HG03039 (cell line): ENCODE measurements around the gene LRTM2.

Experiments used
- ATAC-seq: cut with Tn5 transposase; IDR thresholded peaks from one replicate; pipeline ENCODE4 v1.9.1; 2021; ENCODE audit warnings: mild to moderate bottlenecking, moderate library complexity; ENCODE audit not compliant: unreplicated experiment

LRTM2 gene

DNA sequence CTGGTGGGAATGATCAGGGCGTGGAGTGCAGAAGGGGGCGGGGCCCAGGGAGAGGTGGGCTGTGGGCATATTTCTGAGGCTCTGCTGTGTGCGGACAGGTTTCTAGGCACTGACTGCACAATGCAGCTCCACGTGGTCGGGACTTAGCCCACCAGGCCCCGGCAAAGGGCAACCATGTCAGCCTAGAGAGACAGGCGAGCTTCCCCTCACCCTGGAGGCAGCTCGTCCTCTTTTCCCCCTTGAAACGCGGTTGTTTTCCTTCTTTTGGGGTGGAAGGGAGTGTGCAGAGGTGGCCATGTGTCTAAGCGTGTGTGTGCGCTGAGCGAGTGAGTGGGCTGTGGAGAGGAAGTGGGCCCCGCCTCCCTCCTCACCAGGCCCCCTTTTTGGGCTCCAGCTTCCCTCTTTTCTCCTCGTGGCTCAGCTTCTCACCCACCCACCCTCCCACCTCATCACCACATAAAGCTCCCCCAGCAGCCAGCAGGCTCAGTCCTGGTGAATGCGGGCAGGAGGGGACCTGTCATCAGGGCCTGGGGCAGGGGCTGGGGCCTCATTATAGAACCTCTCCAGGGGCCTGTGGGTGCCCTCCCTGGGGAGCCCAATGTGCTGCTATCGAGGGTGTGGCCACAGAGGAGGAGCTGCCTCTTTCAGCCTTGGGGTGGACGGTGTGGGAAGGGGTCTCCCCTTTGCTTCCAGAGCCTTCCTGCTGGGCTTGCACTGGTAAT lies 22.0 kb downstream of the LRTM2 start:
- no peak for ATAC-seq

DNA sequence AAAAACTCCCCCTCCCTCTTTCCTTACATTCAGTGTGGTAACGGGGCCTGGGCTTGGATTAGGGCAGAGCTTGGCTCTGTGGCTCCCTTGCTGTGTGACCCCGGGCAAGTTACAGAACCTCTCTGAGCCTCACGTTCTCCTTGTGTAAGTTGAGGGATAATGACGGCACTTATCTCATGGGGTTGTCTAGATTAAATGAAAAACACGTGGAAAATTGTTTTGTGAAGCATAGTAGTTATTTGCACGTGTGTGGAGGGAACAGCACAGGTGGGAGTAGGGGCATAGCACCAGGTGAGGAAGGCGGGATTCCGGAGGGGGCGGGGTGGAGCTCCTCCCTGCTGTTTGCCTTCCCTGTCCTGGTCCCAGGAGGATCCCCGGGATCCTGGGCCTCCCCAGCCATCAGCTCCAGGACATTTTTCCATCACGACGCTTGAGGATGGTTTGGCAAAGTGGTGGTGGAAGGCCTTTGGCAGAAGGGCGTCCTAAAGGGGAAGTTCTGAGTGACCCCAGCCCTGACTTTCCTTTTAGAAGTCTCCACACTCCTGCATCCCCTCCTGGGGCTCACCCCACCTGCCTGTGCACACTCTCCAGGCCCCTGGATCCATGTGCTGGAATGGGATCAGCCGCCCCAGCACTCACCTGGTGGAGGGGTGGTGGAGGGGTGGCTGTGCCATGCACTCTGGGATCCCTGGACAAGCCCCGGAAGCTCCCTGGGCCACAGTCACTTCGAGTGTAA lies 22.7 kb downstream of the LRTM2 start:
- ATAC-seq, result no peak

DNA sequence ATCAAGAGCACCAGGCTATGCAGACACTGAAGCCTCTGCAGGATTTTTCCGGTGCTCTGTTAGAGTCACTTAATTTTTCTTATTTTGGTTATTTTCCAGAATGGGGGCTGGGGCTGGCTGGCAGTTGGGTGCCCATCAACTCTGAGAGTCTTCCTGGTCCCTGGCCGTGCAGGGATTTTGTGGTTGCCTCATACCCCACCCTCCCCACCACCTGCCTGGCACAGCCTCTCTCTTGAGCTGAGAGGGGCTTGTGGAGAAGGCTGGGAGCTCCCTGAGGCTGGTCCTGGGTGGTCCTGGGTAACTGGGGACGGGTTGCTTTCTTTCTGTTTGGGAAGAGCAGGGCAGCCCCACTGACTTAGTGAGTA lies 23.3 kb downstream of the LRTM2 start:
- ATAC-seq, result no peak

DNA sequence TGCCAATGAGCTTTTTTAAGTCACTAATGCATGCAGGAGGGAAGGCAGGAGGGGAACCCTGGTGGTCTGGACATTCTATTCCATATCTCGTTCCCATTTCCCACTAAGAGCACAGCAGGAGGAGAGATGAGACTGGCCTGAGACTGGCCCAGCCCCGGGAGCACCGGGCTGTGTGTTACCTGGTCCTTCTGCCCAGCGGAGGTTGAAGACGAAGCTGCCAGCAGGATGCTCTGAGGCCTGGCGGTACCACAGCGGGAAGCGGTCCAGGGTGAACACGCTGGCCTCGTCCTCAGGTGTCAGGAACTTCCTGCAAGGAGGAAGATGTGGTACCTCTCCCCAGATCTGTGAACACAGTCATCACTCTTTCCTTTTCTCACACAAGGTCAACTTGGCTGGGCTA lies 23.9 kb downstream of the LRTM2 start:
- no peak for ATAC-seq

DNA sequence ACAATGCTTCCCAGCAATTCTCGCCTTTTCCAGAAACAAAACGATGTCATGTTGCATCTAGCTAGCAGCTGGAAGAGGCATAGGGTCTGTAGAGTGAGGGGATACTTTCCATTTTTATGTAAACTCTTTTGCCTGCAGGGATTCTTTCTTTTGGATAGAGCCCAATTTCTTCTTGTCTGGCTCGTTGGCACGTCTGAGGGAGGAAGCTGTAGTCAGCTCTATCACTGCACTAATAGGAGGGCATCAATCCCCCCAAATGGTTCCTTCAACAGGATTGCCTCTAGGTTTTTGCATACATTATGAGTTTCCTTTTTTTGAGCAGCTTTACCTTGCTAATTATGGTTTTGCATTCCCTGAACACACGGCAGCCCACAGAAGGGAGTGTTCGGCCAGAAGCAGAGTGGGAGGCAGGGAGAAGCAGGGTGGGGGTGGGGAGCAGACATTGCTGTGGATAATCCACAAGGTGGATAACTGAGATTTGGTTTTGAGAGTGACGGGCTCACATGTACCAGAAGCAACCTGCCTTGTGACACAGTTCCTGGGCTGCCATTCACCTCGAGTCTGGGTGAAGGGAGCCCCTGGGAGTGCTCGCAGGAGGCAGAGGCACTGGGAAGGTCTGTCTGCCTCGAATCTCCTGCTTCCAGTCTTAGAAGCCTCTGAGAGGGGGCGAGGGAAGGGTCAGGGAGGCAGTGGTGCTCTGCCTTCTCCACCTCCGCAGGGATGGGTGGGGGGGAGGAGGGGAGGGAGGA lies 24.5 kb downstream of the LRTM2 start:
- ATAC-seq, result no peak

DNA sequence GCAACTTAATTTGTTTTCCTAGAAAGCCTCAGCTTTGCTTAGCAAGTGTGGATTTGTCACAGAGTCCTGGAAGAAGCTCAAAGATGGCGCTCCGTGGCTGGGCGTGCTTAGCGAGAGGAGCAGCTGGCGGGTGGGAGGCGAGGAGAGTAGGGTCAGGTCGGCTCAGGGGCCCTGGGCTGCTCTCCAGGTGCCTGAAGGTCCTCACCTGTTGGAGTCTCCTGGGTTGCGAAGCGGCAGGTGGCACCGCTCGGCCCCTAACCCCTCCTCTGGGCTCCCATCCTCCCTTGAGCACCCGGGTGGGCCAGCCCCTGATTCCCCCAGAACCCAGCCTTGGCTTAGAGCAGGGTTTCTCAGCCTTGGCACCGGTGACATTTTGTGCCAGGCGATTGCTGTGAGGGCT lies 25.1 kb downstream of the LRTM2 start:
- no peak for ATAC-seq

DNA sequence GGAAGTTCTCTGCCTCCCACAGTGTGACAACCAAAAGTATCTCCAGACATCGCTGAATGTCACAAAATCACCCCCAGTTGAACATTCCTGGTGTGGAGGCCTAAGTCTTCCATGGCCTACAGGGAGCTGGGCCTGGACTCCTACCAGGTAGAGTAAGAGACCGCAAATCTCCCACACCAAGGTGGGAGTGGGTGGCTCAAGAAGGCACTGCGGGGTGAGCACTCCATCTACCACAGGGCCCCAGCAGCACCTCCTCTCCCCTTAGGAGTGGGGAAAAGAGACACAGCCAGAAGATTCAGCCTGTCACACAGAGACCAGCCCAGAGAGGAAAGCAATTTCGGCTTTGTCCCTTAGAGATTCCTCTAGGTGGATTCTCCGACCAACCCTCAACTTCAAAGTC lies 25.5 kb downstream of the LRTM2 start:
- ATAC-seq, result no peak

DNA sequence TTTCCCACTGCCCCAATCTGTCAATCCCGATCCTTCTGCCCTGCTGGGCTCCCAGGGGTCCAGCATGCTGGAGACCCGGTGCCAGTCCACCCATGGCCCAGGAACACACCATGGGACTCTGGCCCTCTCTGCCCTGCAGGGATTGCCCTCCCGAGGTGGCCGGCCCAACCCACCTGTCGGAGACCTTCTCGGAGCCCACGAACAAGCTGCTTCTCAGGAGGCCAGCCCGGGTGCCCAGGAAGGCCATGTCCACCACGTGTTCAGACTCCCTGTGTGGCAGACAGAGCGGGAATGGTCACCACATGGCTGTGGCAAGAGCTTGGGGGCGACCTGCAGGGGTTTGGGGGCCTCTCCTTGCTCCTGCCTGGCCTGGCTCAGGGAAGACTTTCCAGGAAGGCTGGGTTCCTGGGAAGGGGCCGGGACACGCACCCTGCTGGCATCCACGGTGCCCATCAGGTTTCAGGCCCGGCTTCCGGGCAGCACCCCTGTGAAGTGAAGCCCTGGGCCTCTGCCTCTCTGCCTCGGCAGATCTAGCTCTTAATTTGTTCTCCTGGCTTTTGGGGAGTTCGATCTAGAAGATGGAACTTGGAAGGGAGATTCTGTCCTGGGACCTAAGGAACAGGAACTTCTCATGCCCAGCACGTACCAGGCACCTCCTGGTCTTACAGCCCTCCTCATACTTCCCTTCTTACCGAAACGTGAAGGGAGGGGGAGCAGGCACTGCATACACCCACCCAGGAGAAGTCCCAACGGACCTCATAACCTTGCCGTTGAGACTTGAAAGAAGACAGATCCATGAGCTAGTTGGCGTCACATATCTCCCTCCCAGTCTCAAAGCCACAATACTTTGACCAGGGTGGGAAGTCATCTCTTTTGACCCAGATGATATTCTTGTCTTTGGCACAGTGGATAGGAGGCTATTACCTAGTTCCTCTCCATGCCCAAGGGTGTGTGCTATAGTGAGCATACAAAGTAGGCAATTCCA lies 26.3 kb downstream of the LRTM2 start:
- no peak for ATAC-seq

DNA sequence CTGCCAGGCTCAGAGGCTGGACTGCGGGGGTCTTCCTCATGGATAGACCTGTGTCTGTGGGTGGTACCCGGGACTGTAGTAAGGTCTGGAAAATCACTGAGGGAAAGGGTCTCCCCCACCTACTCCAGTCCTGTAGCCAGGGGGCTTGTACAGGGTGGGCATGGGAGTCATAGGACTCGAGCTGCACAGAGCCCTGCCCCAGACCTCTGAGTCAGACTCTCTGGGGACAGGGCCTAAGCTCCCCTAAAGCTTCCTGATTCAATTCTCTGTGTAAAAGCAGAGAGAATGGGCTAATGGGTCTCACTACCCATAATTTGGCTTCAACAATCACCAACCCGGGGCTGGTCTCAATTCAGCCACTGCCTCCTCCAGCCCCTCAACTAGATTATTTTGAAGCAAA lies 27.0 kb downstream of the LRTM2 start:
- ATAC-seq, result no peak

DNA sequence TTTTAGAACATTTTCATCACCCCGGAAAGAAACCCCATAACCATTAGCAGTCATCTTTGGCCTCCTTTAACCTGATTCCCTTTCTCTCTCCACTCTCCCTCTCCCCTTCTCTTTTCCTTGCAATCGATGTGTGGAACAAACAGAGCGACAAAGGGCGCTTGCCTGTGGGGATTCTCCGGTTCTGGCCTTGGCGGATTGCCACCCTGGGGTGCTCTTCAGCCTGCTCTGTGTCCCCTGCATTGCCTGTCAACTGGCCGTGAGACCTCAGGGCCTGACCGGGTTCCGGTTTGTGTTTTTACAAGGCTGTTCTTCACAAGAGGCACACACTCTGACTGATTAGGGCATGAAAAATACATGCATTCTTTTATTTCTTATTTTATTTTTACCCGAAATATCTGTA lies 27.8 kb downstream of the LRTM2 start:
- no peak for ATAC-seq

DNA sequence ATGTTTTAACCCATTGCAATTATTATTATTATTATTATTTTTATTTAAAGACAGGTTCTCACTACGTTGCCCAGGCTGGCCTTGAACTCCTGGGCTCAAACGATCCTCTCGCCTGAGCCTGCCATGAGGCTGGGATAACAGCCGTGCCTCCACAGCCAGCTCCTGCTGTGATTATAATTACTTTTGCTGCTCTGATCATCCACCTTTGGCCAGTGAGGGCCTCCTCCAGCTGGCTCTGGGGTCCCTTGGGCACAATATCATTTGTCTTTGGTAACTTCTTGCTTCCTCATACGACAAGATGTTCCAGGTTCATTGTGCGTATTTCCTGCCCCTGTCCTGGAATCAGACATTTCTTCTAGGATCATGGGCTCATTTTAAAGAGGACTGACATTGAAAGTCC lies 28.4 kb downstream of the LRTM2 start:
- no peak for ATAC-seq

DNA sequence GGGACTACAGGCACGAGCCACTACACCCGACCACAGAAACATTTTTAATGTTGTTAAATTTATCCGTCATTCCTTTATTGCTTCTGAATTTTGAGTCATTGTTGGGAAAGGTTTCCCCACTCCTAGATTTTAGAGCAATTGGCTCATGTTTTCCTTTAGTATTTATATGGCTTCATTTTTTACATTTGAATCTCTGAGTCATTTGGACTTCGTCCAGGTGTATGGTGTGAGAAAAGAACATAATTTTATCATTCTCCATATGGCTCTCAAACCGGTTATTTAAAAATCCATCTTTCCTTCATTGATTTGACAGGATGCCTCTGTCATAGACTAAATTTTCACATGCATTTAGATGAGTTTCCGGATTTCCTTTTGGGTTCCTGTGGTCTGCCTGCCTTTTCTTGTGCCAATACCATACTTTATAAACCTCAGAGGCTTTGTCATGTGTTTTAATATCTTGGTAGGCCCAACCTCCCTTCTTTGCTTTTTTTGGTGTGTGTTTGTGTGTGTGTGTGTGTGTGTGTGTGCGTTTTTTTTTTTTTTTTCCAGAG lies 30.9 kb downstream of the LRTM2 start:
- ATAC-seq, result no peak

DNA sequence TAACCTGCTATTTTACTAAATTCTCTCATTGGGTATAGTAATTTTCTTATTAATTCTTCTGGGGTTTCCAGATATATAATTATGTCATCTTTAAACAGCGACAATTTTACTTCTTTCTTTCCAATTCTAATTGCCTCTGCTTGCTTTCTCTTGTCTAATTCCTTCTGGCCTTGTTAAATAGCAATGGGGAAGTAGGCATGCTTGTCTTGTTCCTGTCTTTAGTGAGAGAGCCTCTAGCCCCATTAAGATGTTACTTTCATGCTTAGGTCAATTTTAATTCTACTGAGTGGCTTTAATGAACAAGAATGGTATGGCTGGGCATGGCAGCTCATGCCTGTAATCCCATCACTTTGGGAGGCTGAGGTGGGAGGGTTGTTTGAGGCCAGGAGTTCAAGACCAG lies 31.7 kb downstream of the LRTM2 start:
- no peak for ATAC-seq

DNA sequence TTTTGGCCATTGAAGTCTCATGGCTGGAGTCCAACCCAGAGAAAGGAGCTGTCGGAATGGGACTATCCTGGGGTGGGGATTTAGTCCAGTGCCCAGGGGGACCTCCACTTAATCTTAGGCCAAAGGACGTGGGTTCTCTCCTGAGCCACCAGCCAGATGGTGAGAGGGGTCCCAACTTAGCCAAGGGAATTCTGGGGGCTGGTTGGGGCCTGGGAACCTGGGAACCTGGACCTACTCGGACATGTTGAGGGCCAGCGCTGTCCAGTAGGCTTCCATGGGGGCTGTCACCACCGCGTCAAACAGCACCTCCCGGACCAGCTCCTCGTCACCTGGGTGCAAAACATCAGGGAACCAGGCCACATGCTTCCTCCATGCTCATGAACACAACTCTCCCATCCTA lies 33.4 kb downstream of the LRTM2 start:
- ATAC-seq, result no peak

DNA sequence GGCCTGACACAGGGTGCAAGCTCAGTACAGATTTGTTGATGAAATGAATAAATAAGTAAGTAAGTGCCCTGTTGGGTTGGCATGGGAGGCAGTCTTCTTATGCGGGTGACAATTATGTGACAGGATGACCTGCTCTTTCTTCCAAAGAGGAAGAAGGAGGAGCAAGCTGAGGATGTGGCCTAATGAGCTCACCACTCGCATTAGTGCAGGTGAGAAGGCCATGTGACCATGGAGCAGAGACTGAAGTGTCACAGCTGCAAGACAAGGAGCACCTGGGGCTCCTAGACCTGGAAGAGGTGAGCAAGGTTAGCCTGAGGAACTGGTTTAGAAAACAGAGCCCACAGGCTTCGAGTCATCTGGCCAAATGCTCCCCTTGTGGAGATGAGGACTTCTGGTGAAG lies 34.9 kb downstream of the LRTM2 start:
- no peak for ATAC-seq

DNA sequence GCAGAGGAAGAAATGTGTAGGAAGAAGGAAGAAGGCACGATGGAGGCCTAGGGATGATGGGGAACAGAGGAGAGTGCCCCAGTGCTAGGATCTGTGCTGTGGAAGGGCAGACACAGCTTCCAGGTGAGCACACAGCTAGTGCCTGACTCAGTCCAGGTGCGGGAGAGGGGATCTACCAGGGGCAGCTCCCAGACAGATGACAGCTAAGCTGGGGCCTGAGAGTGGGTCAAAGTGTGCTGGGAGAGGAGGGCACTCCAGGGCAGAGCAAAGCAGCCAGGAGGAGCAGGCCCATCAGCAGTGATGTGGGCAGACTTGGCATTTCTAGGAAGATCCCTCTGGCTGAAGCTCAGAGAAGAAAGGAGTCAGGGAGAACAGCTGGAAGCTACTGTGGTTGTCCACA lies 36.7 kb downstream of the LRTM2 start:
- ATAC-seq, result no peak

DNA sequence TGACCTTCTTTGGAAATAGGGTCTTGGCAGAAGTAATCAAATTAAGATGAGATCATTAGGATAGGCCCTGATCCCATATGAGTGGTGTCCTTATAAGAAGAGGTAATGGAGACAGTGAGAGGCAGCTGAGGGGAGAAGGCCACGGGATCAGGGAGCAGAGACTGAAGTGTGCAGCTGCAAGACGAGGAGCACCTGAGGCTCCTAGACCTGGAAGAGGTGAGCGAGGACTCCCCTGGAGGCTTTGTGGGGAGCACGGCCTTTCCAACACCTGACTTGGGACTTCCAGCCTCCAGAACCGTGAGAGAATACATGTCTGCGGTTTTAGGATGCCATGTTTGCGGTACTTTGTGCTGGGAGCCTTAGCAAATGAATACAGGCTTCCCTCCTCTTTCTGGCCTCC lies 37.5 kb downstream of the LRTM2 start:
- no peak for ATAC-seq

DNA sequence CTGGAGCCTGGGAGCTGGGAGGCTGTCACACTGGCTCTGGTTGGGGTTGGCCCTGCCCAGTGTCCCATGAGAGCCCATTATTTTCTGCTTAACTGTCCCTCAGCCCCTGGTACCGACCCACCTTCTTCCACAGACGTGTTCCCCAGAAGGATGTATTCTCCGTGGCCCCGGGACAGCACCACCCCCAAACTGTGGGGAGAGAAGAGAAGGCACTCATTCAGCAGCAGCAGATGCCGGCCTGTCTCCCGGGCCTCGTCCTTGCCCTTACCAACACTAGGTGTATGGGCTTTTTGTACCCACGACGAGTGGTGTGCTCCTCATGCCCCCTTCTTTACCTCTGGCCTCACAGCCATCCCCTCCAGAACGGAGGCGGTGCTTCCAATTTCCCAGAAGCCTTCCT lies 38.1 kb downstream of the LRTM2 start:
- no peak for ATAC-seq

DNA sequence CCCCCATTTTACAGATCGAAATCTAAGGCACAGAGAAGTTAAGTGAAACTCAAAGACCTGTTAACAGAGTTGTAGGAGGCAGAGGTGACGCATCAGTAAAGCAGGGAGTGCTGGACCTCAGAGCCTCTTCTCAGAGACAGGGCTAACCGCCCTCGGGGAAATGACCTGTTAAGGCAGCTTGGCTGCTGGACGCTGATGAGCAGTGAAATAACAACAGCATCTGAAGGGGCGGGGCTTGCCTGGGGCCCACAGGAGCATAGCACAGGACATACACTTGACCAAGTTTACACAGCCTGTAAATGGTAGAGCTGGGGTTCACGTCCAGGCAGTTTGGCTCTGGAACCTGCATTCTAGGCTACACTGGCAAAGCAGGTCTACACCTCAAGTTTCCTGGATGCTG lies 39.3 kb downstream of the LRTM2 start:
- ATAC-seq, result no peak

DNA sequence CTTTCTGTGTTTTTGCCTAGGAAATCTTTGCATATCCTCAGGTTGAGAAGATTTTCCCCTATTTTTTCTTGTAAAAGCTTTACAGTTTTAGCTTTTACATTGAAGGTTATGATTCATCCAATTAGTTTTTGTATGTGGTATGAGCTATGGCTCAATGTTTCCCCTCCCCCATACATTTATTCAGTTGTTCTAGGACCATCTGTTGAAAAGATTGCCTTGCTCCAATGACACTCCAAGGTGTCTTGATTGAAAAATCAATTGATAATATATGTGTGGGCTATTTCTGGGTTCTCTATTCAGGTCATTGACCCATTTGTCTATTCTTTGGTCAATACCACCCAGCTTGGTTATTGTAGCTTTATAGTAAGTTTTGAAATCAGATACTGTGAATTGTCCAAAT lies 42.6 kb downstream of the LRTM2 start:
- ATAC-seq, result no peak

DNA sequence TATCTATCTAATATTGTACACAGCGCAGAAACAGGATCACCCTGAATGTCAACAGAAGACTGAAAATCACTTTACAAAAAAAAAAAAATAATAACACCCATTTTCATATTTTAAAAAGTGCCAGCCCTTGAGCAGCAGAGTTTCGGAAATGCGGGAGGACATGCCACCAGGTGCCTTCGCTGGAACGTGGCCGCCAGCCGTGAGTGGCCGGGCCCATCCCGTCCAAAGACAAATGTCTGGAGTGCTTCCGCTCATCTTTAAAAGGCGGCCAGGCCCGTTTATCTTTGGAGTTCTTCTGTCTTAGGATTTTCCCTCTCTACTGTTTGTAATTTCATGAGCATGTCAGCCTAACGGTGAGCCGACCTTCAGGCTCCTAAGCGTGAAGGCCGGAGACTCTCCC lies 43.5 kb downstream of the LRTM2 start:
- no peak for ATAC-seq
